ENCODE results near the gene TGFBI.

GRCh38 chr5:136081217-136081591, 52.4 kb downstream of the TGFBI start:
- TF ChIP-seq CTCF (IDR thresholded peaks at IDR 0.05): no peak
- no peak for TF ChIP-seq POLR2A (IDR thresholded peaks at IDR 0.05)
- no peak for TF ChIP-seq POLR2AphosphoS5 (IDR thresholded peaks at IDR 0.05; ENCODE audit: insufficient read depth in 1 of 2, low read depth in 1 of 2)
